Liver (tissue), 2 donors: ENCODE measurements around the gene LIMD2.

Source experiments
- TF ChIP-seq, protein P1 (sequence below): fragments of 150-350 bp; IDR thresholded peaks from 2 replicates; pipeline ENCODE4 v1.5.1; 2017; ENCODE audit warnings: improper control_type of control experiment, low read depth, low read length; ENCODE audit not compliant: missing input control
- TF ChIP-seq, protein P2 (sequence below): IDR thresholded peaks from 2 replicates; pipeline ENCODE4 v1.6.1; 2016; ENCODE audit warnings: antibody characterized with exemption
- TF ChIP-seq, protein P3 (sequence below): IDR thresholded peaks from 2 replicates; pipeline ENCODE4 v1.6.1; 2016; ENCODE audit warnings: antibody characterized with exemption, mild to moderate bottlenecking
- TF ChIP-seq, protein P4 (sequence below): IDR thresholded peaks from 2 replicates; pipeline ENCODE4 v1.6.1; 2016; ENCODE audit warnings: antibody characterized with exemption
- donor health status: healthy.

DNA sequence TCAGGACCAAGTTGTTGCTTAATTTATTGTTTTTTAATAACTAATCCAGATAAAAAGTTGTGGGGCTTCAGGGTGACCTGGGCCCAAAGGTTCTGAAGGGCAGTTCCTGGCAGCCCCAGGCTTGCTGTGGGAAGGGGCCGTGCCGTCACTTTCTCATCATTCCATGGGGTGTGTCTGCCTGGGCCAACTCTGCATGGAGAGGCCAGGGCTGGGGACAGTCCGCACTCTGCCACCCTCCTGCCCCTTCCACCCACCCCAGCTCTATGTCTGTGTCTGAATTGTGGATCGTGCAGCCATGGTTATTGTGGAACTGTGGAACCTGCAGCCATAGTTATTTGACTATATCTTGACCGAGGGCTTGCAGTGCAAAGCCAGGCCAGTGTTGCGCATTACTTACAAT lies 4.0 kb downstream of the LIMD2 start:
- TF ChIP-seq, protein P1, sequence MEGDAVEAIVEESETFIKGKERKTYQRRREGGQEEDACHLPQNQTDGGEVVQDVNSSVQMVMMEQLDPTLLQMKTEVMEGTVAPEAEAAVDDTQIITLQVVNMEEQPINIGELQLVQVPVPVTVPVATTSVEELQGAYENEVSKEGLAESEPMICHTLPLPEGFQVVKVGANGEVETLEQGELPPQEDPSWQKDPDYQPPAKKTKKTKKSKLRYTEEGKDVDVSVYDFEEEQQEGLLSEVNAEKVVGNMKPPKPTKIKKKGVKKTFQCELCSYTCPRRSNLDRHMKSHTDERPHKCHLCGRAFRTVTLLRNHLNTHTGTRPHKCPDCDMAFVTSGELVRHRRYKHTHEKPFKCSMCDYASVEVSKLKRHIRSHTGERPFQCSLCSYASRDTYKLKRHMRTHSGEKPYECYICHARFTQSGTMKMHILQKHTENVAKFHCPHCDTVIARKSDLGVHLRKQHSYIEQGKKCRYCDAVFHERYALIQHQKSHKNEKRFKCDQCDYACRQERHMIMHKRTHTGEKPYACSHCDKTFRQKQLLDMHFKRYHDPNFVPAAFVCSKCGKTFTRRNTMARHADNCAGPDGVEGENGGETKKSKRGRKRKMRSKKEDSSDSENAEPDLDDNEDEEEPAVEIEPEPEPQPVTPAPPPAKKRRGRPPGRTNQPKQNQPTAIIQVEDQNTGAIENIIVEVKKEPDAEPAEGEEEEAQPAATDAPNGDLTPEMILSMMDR, result no peak
- TF ChIP-seq, protein P2, sequence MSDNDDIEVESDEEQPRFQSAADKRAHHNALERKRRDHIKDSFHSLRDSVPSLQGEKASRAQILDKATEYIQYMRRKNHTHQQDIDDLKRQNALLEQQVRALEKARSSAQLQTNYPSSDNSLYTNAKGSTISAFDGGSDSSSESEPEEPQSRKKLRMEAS, result no peak
- TF ChIP-seq, protein P3, sequence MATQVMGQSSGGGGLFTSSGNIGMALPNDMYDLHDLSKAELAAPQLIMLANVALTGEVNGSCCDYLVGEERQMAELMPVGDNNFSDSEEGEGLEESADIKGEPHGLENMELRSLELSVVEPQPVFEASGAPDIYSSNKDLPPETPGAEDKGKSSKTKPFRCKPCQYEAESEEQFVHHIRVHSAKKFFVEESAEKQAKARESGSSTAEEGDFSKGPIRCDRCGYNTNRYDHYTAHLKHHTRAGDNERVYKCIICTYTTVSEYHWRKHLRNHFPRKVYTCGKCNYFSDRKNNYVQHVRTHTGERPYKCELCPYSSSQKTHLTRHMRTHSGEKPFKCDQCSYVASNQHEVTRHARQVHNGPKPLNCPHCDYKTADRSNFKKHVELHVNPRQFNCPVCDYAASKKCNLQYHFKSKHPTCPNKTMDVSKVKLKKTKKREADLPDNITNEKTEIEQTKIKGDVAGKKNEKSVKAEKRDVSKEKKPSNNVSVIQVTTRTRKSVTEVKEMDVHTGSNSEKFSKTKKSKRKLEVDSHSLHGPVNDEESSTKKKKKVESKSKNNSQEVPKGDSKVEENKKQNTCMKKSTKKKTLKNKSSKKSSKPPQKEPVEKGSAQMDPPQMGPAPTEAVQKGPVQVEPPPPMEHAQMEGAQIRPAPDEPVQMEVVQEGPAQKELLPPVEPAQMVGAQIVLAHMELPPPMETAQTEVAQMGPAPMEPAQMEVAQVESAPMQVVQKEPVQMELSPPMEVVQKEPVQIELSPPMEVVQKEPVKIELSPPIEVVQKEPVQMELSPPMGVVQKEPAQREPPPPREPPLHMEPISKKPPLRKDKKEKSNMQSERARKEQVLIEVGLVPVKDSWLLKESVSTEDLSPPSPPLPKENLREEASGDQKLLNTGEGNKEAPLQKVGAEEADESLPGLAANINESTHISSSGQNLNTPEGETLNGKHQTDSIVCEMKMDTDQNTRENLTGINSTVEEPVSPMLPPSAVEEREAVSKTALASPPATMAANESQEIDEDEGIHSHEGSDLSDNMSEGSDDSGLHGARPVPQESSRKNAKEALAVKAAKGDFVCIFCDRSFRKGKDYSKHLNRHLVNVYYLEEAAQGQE, result no peak
- TF ChIP-seq, protein P4, sequence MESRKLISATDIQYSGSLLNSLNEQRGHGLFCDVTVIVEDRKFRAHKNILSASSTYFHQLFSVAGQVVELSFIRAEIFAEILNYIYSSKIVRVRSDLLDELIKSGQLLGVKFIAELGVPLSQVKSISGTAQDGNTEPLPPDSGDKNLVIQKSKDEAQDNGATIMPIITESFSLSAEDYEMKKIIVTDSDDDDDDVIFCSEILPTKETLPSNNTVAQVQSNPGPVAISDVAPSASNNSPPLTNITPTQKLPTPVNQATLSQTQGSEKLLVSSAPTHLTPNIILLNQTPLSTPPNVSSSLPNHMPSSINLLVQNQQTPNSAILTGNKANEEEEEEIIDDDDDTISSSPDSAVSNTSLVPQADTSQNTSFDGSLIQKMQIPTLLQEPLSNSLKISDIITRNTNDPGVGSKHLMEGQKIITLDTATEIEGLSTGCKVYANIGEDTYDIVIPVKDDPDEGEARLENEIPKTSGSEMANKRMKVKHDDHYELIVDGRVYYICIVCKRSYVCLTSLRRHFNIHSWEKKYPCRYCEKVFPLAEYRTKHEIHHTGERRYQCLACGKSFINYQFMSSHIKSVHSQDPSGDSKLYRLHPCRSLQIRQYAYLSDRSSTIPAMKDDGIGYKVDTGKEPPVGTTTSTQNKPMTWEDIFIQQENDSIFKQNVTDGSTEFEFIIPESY, result no peak
